OCI-LY1 (cell line): ENCODE data around the gene KRR1.

ENCODE experiments used
- EZH2 ChIP-seq: fragments of 200-600 bp; sonication (generic), shearing (Covaris generic); IDR thresholded peaks from 2 replicates; pipeline ENCODE4 v1.8.0; 2017; ENCODE audit warnings: borderline replicate concordance, mixed run types, mild to moderate bottlenecking, antibody characterized with exemption, low read length, moderate library complexity, mixed read lengths
- TF ChIP-seq, protein P1 (sequence below): fragments of 200-600 bp; sonication (generic), shearing (Covaris generic); IDR thresholded peaks from 2 replicates; pipeline ENCODE4 v1.5.1; 2017; ENCODE audit warnings: mild to moderate bottlenecking, antibody characterized with exemption, low read length, moderate library complexity, mixed read lengths

DNA sequence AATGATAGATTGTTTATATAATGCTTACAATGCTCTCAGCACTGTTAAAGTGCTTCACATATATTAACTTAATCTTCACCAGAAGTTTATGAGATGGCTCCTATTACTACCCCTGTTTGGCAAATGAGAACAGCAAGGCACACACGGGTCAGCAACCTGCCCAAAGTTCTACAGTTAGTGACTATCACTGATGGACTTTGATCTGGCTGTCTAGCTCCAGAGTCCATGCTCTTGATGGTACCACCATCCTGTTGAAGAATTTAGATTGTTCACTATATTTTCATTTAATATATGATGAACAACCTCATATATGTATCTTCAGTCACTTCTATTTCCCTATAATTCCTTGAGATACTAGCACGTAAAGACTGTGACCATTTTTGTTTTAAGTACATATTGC, 20.2 kb downstream of the KRR1 start:
- TF ChIP-seq, protein P1, sequence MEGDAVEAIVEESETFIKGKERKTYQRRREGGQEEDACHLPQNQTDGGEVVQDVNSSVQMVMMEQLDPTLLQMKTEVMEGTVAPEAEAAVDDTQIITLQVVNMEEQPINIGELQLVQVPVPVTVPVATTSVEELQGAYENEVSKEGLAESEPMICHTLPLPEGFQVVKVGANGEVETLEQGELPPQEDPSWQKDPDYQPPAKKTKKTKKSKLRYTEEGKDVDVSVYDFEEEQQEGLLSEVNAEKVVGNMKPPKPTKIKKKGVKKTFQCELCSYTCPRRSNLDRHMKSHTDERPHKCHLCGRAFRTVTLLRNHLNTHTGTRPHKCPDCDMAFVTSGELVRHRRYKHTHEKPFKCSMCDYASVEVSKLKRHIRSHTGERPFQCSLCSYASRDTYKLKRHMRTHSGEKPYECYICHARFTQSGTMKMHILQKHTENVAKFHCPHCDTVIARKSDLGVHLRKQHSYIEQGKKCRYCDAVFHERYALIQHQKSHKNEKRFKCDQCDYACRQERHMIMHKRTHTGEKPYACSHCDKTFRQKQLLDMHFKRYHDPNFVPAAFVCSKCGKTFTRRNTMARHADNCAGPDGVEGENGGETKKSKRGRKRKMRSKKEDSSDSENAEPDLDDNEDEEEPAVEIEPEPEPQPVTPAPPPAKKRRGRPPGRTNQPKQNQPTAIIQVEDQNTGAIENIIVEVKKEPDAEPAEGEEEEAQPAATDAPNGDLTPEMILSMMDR, result no peak
- TF ChIP-seq EZH2, result no peak
